Uterus (tissue), 4 donors: Measurements from ENCODE around the gene ENO2. TPM values are rescaled to one million over a fixed set of nuclear protein-coding genes. Genes with fewer than 3 reads are reported as not detected.

Source experiments
- DNase-seq, 2 donors: peaks; one replicate each; pipeline ENCODE4 v3.0.0-alpha.2; 2019 to 2020
- H3K27ac ChIP-seq, 2 donors: fragments of 200-600 bp; sonication (generic); 1 replicate in 1 of 2; 2 replicates in 1 of 2; pipeline ENCODE4 v1.5.1; 2016 to 2018
- H3K27me3 ChIP-seq, 2 donors: fragments of 200-600 bp; sonication (generic); one replicate each; pipeline ENCODE4 v1.5.1; 2018 to 2019; ENCODE audit warnings: control low read depth in 1 of 2
- H3K36me3 ChIP-seq, 2 donors: fragments of 200-600 bp; sonication (generic); one replicate each; pipeline ENCODE4 v1.5.1; 2019; ENCODE audit warnings: control low read depth in 1 of 2
- H3K4me1 ChIP-seq, 2 donors: fragments of 200-600 bp; sonication (generic); one replicate each; pipeline ENCODE4 v1.5.1; 2018 to 2019; ENCODE audit warnings: control low read depth in 1 of 2
- H3K4me3 ChIP-seq, 2 donors: fragments of 200-600 bp; sonication (generic); 1 replicate in 1 of 2; 2 replicates in 1 of 2; pipeline ENCODE4 v1.5.1; 2018 to 2019; ENCODE audit warnings: mild to moderate bottlenecking in 1 of 2
- H3K9me3 ChIP-seq, 2 donors: fragments of 200-600 bp; sonication (generic); one replicate each; pipeline ENCODE4 v1.5.1; 2019; ENCODE audit warnings: control low read depth in 1 of 2
- POLR2A ChIP-seq, 2 donors: fragments of 450-650 bp; IDR thresholded peaks; one replicate each; pipeline ENCODE4 v1.6.1; 2016; ENCODE audit warnings: antibody characterized with exemption in 2 of 2, mild to moderate bottlenecking in 1 of 2, moderate library complexity in 1 of 2
- intact Hi-C: fragments of 100-400 bp; cut with DNase I; formaldehyde crosslinking; loops from one replicate; pipeline ENCODE4 v1.15.1; 2023; ENCODE audit warnings: low total_unique reads
- total RNA-seq, 4 donors: library from RNA; depleted of rRNA in 3 of 4; stranded (reverse); fragments of >200 nt in 3 of 4; gene quantifications; one replicate each; pipeline versions ENCODE4 v1.1.0 to v1.2.4, GENCODE V29; 2014 to 2023
- TF ChIP-seq, protein P1 (sequence below), 4 experiments: fragments of 200-600 bp in 2 of 4; fragments of 450-650 bp in 2 of 4; sonication (generic) in 2 of 4; IDR thresholded peaks; one replicate each; pipeline ENCODE4 v1.5.1; 2016 to 2019; ENCODE audit warnings: antibody characterized with exemption in 4 of 4, mild to moderate bottlenecking in 2 of 4, moderate library complexity in 1 of 4
- donor health status: DM: yes; HTN: yes; CAD: no.

Gene ENO2
- total RNA-seq, 4 donors from 2014 or later, result 9.7 to 84.7 (median 24.4) TPM

DNA sequence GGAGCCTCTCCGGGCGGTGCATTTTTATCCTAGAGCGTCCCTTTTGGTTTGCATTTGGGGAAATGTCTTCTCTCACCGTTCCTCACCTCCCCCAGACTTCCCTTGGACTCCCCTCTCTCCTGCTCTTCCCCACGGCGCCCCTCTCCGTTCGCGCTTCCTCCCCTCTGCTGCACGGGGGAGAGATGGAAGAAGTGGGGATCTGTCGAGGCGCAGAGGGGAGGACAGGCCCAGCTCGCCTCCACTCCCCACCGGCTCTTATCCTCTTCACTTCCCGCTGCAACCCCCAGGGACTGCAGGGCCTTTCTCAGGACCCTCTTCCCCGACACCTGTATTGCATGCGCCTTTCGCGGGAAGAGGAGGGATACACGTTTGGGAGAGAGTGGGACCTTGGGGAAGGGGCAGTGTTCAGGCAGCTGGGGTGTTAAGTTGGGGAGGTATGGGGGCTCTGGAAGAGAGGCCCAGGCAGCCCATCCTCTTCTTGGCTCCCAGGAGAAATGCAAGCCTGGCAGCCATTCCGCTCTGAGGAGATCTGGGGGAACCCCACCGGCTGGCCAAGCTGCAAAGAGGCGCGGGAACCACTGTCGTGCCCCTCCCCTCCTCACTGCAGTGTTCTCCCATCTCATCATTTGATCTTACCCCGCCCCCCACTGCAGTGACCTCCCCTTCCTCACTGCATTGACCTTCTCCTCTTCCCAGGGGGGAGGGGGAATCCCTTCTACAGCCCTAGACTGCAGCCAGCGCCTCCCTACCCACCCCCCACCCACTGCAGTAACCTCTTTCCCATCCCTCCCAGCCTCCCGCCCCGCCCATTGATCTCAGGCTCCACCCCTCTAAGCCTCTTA, 788 bp downstream of the ENO2 start:
- Histone ChIP-seq H3K4me1 (no peaks in the 10 kb centered on the region), H3K36me3 (no peaks in the 10 kb centered on the region), H3K27ac (peak overlapping the region; percentile 88), H3K4me3 (peak overlapping the region; percentile 64 to 72), H3K9me3 (no peaks in the 10 kb centered on the region), H3K27me3 (no peaks in the 10 kb centered on the region)
- TF ChIP-seq, protein P1, sequence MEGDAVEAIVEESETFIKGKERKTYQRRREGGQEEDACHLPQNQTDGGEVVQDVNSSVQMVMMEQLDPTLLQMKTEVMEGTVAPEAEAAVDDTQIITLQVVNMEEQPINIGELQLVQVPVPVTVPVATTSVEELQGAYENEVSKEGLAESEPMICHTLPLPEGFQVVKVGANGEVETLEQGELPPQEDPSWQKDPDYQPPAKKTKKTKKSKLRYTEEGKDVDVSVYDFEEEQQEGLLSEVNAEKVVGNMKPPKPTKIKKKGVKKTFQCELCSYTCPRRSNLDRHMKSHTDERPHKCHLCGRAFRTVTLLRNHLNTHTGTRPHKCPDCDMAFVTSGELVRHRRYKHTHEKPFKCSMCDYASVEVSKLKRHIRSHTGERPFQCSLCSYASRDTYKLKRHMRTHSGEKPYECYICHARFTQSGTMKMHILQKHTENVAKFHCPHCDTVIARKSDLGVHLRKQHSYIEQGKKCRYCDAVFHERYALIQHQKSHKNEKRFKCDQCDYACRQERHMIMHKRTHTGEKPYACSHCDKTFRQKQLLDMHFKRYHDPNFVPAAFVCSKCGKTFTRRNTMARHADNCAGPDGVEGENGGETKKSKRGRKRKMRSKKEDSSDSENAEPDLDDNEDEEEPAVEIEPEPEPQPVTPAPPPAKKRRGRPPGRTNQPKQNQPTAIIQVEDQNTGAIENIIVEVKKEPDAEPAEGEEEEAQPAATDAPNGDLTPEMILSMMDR (IDR thresholded peaks at IDR 0.05), result no peak
- TF ChIP-seq POLR2A (IDR thresholded peaks at IDR 0.05), result no peak
- intact Hi-C loops, result no loop called here
- peak in 1 of 2 donors; percentile 51 for DNase-seq

DNA sequence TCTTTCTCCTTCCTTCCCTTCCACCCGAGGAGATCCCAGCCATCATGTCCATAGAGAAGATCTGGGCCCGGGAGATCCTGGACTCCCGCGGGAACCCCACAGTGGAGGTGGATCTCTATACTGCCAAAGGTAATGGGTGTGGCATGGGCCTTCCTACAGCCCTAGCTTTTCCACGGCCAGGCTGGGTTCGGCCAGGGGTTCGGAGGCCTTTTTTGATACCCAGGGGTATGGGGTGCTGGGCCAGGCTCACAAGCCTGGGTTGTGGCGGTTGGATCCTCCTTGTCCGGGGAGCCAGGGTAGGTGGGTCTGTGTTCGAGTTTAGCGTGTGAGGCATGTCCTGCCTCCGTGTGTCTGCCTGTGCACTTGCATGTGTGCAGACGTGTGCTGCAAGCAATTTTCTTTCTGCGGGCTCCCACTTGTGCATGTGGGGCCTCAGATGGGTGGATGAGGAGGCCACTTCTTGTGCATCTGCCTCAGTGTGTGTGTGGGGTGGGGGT, 1.5 kb downstream of the ENO2 start:
- TF ChIP-seq POLR2A (IDR thresholded peaks at IDR 0.05), result no peak
- no peaks in the 10 kb centered on the region for H3K9me3 ChIP-seq
- peak overlapping the region in 1 of 2 donors; percentile 72 for H3K4me3 ChIP-seq
- DNase-seq, result no peak
- H3K4me1 ChIP-seq, result no peaks in the 10 kb centered on the region
- H3K36me3 ChIP-seq, result no peaks in the 10 kb centered on the region
- H3K27me3 ChIP-seq, result no peaks in the 10 kb centered on the region
- peak overlapping the region; percentile 88 for H3K27ac ChIP-seq
- intact Hi-C loops, result no loop called here

DNA sequence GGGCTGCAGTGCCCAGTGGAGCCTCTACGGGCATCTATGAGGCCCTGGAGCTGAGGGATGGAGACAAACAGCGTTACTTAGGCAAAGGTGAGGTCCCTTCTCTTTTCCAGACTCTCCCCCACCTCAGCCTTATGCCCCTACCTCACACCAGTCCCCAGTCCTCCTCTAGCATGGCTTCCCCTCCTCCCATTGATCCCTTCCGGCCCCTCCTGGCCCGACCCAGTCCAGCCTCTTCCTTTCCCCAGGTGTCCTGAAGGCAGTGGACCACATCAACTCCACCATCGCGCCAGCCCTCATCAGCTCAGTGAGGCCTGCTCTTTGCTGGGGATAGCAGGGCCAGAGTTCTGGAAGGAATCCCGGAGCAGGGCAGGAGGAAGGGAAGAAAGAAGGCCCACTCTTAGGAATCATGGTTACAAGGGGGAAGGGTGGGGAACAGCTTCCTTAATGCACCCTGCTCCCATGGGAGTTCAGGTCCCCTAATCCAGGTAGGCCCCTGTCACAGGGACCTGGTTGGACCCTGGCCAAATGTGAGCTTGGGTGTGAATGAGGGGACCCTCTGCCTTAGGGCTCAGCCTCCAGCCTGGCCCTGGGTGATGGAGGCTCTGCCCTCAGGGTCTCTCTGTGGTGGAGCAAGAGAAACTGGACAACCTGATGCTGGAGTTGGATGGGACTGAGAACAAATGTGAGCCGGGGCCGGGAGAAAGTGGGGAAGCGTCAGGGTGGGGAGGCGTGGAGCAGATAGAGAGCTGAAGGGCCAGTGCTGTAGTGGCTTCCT, 2.2 kb downstream of the ENO2 start:
- H3K27me3 ChIP-seq, result no peaks in the 10 kb centered on the region
- H3K36me3 ChIP-seq, result no peaks in the 10 kb centered on the region
- H3K4me1 ChIP-seq, result no peaks in the 10 kb centered on the region
- no peaks in the 10 kb centered on the region for H3K9me3 ChIP-seq
- H3K27ac ChIP-seq, result peak overlapping the region in 1 of 2 donors; percentile 2
- intact Hi-C loops, result no loop called here
- TF ChIP-seq POLR2A (IDR thresholded peaks at IDR 0.05), result no peak
- TF ChIP-seq, protein P1 (IDR thresholded peaks at IDR 0.05), result no peak
- H3K4me3 ChIP-seq, result no peak overlapping the region
- no peak for DNase-seq

DNA sequence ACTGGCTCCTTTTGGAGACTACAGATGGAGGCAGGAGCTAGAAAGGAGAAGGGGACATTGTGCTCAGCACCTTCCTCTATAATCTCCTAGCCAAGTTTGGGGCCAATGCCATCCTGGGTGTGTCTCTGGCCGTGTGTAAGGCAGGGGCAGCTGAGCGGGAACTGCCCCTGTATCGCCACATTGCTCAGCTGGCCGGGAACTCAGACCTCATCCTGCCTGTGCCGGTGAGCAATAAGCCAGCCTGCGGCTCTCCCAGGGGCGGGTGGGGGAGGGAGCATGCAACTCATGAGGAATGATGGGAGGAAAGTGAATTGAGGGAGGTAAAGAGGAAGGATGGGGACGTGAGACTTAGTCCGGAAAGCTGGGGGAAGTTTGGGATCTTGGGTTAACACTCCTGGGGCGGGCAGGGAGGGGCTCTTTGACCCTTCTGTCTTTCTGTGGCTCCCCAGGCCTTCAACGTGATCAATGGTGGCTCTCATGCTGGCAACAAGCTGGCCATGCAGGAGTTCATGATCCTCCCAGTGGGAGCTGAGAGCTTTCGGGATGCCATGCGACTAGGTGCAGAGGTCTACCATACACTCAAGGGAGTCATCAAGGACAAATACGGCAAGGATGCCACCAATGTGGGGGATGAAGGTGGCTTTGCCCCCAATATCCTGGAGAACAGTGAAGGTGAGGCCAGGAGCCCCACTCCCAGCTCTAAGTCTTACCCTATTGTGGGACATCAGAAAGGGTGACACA, 3.3 kb downstream of the ENO2 start:
- intact Hi-C loops, result no loop called here
- no peaks in the 10 kb centered on the region for H3K27me3 ChIP-seq
- no peak overlapping the region for H3K4me3 ChIP-seq
- H3K9me3 ChIP-seq, result no peaks in the 10 kb centered on the region
- no peaks in the 10 kb centered on the region for H3K4me1 ChIP-seq
- DNase-seq, result no peak
- H3K27ac ChIP-seq, result no peak overlapping the region
- no peak for TF ChIP-seq POLR2A (IDR thresholded peaks at IDR 0.05)
- TF ChIP-seq, protein P1 (IDR thresholded peaks at IDR 0.05), result no peak
- no peaks in the 10 kb centered on the region for H3K36me3 ChIP-seq

DNA sequence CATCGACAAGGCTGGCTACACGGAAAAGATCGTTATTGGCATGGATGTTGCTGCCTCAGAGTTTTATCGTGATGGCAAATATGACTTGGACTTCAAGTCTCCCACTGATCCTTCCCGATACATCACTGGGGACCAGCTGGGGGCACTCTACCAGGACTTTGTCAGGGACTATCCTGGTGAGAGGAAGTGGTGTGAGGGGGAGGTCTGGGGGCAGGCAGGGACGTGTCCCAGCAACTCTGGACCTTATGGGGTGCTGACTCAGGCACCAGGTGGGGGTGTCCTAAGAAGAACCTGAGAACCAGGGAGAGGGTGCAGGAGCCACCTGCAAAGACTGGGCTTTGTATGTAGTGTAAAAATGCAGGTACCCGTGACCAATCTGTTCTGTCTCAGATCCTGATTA, 5.2 kb downstream of the ENO2 start:
- Histone ChIP-seq H3K4me1 (peaks cover under 1 to 2% of the 10 kb centered on the region in 2 donors), H3K9me3 (no peaks in the 10 kb centered on the region), H3K27me3 (no peaks in the 10 kb centered on the region), H3K27ac (no peak overlapping the region), H3K36me3 (no peaks in the 10 kb centered on the region), H3K4me3 (no peak overlapping the region)
- TF ChIP-seq, protein P1 (IDR thresholded peaks at IDR 0.05), result no peak
- no peak for TF ChIP-seq POLR2A (IDR thresholded peaks at IDR 0.05)
- DNase-seq, result no peak
- intact Hi-C loops, result no loop called here
